H1 (cell line): Measurements from ENCODE around the gene ZFAND3. TPM values are rescaled to one million over a fixed set of nuclear protein-coding genes. Genes with fewer than 3 reads are reported as not detected.

Experiments used
- CBX8 ChIP-seq: fragments of 300-800, 300-1000 bp; sonication (generic); IDR thresholded peaks from 2 replicates; pipeline ENCODE4 v1.7.1; 2016; ENCODE audit warnings: low read depth, low read length, borderline replicate concordance
- CHD1 ChIP-seq: IDR thresholded peaks from 2 replicates; pipeline ENCODE4 v1.6.1; 2012; ENCODE audit warnings: low read depth, low read length, improper control_type of control experiment
- E2F6 ChIP-seq: IDR thresholded peaks from 2 replicates; pipeline ENCODE4 v1.6.1; 2012; ENCODE audit warnings: inconsistent platforms
- EZH2 ChIP-seq: fragments of 200-600 bp; sonication (generic); IDR thresholded peaks from 2 replicates; pipeline ENCODE4 v1.7.1; 2012; ENCODE audit warnings: low read depth, mild to moderate bottlenecking, moderate library complexity, low read length, inconsistent platforms; ENCODE audit not compliant: severe bottlenecking
- POLR2A ChIP-seq, 2 experiments: IDR thresholded peaks; 1 replicate in 1 of 2; 2 replicates in 1 of 2; pipeline ENCODE4 v1.6.1; 2011; ENCODE audit warnings: low read depth in 2 of 2, low read length in 2 of 2, mild to moderate bottlenecking in 2 of 2; ENCODE audit errors: control extremely low read depth in 1 of 2
- SP4 ChIP-seq: IDR thresholded peaks from 2 replicates; pipeline ENCODE4 v1.6.1; 2012; ENCODE audit warnings: low read length, inconsistent platforms
- TAF1 ChIP-seq: IDR thresholded peaks from 2 replicates; pipeline ENCODE4 v1.6.1; 2011; ENCODE audit warnings: mild to moderate bottlenecking, low read depth, low read length
- polyA plus RNA-seq, 7 experiments: library from polyadenylated mRNA; depleted of rRNA in 3 of 7; stranded (reverse) in 5 of 7; unstranded in 2 of 7; fragments of >200 nt in 5 of 7; fragments of 200-250 nt in 2 of 7; gene quantifications; 1 replicate in 5 of 7; 2 replicates in 1 of 7; 4 replicates in 1 of 7; pipeline versions ENCODE4 v1.2.1 to v1.2.3, GENCODE V29; 2011 to 2013; ENCODE audit warnings: missing spikeins in 2 of 7, mixed read lengths in 2 of 7
- total RNA-seq: library from RNA; stranded (reverse); fragmentation: NEBNext Ultra II Directional; extraction: Animal tissue kit (Norgen Biotek cat#: 25700); gene quantifications from 2 replicates; pipeline ENCODE4 v1.2.1, GENCODE V29; 2021

The ZFAND3 gene
- total and polyA plus RNA-seq, 2 of the 8 experiments (the other 6 are each of a cell fraction or from before 2014, with no cell fraction given) = 13.0 to 51.3 TPM

- TF ChIP-seq CHD1 (no peak), SP4 (no peak), TAF1 (no peak), POLR2A (IDR thresholded peaks at IDR 0.05; ENCODE audit: control extremely low read depth in 1 of 2, low read depth in 2 of 2, low read length in 2 of 2) (no peak), EZH2 (no peak), CBX8 (no peak), E2F6 (no peak)
Observed at GRCh38 chr6:37809197-37809543, 10.4 kb upstream of the ZFAND3 start (continued).
